Stimulated activated CD4-positive, alpha-beta T cell treated with anti-CD3 and anti-CD28 coated beads, TNF-alpha, amount 100 ng/mL, for 24 hours (primary cell): ENCODE measurements around the gene HOXC13.
A peak's percentile ranks its signal among the peaks of the same experiment; 100 is the strongest.

Experiments
- DNase-seq, 3 experiments: peaks; one replicate each; pipeline ENCODE4 v3.0.0-alpha.2; 2020; ENCODE audit warnings: low read depth in 3 of 3

Gene HOXC13

GRCh38 chr12:53938326-53939140 lies at the start of gene HOXC13:
Gene HOXC13 (plus strand): TSS chr12:53938831. CDS start chr12:53938907, 76 bp downstream.
- DNase-seq = peak in 2 of 3 experiments; percentile 18 to 67

- no peak for DNase-seq
Measured at GRCh38 chr12:53890081-53890480, 48.5 kb upstream of the HOXC13 start.

- DNase-seq = no peak
Measured at GRCh38 chr12:53892762-53893395, 45.8 kb upstream of the HOXC13 start.

GRCh38 chr12:53899230-53899629 lies 39.4 kb upstream of the HOXC13 start:
- no peak for DNase-seq

GRCh38 chr12:53907103-53907502 lies 31.5 kb upstream of the HOXC13 start:
- no peak for DNase-seq

GRCh38 chr12:53916788-53917655 lies 21.6 kb upstream of the HOXC13 start:
- no peak for DNase-seq

GRCh38 chr12:53924521-53925405 lies 13.9 kb upstream of the HOXC13 start:
- DNase-seq = no peak

- DNase-seq = no peak
Measured at GRCh38 chr12:53927220-53928029, 11.2 kb upstream of the HOXC13 start.

GRCh38 chr12:53928054-53928835 lies 10.4 kb upstream of the HOXC13 start:
- DNase-seq = no peak

- no peak for DNase-seq
Measured at GRCh38 chr12:53929527-53929926, 9.1 kb upstream of the HOXC13 start.

- no peak for DNase-seq
Measured at GRCh38 chr12:53930591-53931255, 7.9 kb upstream of the HOXC13 start.

- DNase-seq = no peak
Measured at GRCh38 chr12:53931844-53932581, 6.6 kb upstream of the HOXC13 start.

- no peak for DNase-seq
Measured at GRCh38 chr12:53932915-53933314, 5.7 kb upstream of the HOXC13 start.

- DNase-seq = no peak
Measured at GRCh38 chr12:53935383-53936341, 3.0 kb upstream of the HOXC13 start.

- no peak for DNase-seq
Measured at GRCh38 chr12:53937099-53937498, 1.5 kb upstream of the HOXC13 start.

GRCh38 chr12:53937596-53938325 lies 870 bp upstream of the HOXC13 start:
- DNase-seq = no peak
